Measurements from ENCODE around the gene RPL12. TPM values are rescaled to one million over a fixed set of nuclear protein-coding genes. Genes with fewer than 3 reads are reported as not detected.

The RPL12 gene
- total and polyA plus RNA-seq, 2 donors (not counting 1 experiment from before 2014, with no cell fraction given): 1,387 to 1,973 TPM

DNA sequence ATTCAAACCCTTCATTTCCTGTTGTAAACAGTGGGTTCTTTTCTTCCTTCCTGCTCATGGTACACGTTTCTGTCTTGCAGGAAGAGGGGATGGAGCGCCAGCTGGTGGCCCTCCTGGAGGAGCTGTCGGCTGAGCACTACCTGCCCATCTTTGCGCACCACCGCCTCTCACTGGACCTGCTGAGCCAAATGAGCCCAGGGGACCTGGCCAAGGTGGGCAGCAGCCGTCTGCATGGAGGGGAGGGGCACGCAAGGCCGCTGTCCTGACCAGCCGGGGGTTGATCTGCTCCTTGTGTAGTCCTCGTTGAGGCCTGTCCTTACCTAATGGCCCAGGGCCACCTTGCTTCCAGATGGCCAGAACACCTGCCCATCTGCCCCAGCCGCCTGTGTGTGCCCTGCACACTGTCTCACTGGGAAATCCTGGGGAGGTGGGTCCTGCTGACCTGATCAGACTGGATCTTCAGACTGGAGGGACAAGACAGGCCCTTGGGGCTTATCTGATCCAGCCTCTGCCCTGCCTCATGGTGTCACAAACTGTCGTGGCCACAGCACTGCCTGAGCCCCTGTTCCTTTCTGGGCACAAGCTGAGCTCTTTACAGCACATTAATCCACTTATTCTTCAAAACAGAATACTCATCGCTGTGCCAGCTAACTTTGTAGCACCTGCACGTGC lies 44.8 kb upstream of the RPL12 start:
- no peak for DNase-seq (ENCODE audit: low read depth in 2 of 2)
- Histone ChIP-seq H3K4me2 (ENCODE audit: extremely low read depth, insufficient read depth, low read length) (no peak overlapping the region), H2AFZ (ENCODE audit: low read length) (no peak overlapping the region), H3K4me1 (ENCODE audit: control insufficient read depth, extremely low read depth, insufficient read depth, low read length) (peaks cover 10% of the 10 kb centered on the region), H3K27ac (ENCODE audit: insufficient read depth, low read length) (peak overlapping the region; percentile 67), H3K27me3 (ENCODE audit: control insufficient read depth, insufficient read depth, low read length) (no peaks in the 10 kb centered on the region), H4K20me1 (ENCODE audit: control insufficient read depth, extremely low read depth, insufficient read depth, low read length) (no peaks in the 10 kb centered on the region), H3K36me3 (ENCODE audit: control insufficient read depth, insufficient read depth, low read length) (peaks cover 38% of the 10 kb centered on the region), H3K4me3 (replicated peaks in 1 of 4; ENCODE audit: control extremely low read depth in 1 of 4, insufficient read depth in 1 of 4, low read depth in 3 of 4, low read length in 4 of 4) (no peak overlapping the region), H3K9me3 (ENCODE audit: control insufficient read depth, insufficient read depth, low read depth, low read length) (no peaks in the 10 kb centered on the region), H3K9ac (ENCODE audit: insufficient read depth, low read length) (no peak overlapping the region), H3K79me2 (ENCODE audit: control insufficient read depth, insufficient read depth, low read length) (no peaks in the 10 kb centered on the region)
- TF ChIP-seq, protein P1, sequence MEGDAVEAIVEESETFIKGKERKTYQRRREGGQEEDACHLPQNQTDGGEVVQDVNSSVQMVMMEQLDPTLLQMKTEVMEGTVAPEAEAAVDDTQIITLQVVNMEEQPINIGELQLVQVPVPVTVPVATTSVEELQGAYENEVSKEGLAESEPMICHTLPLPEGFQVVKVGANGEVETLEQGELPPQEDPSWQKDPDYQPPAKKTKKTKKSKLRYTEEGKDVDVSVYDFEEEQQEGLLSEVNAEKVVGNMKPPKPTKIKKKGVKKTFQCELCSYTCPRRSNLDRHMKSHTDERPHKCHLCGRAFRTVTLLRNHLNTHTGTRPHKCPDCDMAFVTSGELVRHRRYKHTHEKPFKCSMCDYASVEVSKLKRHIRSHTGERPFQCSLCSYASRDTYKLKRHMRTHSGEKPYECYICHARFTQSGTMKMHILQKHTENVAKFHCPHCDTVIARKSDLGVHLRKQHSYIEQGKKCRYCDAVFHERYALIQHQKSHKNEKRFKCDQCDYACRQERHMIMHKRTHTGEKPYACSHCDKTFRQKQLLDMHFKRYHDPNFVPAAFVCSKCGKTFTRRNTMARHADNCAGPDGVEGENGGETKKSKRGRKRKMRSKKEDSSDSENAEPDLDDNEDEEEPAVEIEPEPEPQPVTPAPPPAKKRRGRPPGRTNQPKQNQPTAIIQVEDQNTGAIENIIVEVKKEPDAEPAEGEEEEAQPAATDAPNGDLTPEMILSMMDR (conservative IDR thresholded peaks at IDR 0.05 in 1 of 2, IDR thresholded peaks at IDR 0.05 in 1 of 2; ENCODE audit: low read depth in 1 of 2, low read length in 2 of 2): no peak
- TF ChIP-seq EZH2 (IDR thresholded peaks at IDR 0.05; ENCODE audit: low read length, missing control alignments): no peak

DNA sequence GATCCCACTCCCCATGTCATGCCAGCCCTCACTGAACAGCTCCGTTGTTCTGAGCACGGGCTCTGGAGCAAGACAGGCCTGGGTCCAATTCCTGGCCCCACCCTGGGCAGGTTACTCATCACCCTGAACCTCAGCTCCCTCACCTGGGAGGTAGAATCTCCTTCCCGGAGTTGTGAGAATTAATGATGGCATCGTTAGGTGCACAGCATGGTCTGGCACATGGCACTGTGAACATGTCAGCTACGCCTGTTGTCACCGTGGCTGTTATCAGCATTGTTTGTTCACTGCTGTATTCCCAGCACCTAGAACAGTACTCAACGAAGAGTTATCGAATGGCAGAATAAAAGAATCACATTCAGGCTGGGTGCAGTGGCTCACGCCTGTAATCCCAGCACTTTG lies 43.1 kb upstream of the RPL12 start:
- Histone ChIP-seq H3K79me2 (ENCODE audit: control insufficient read depth, insufficient read depth, low read length) (no peaks in the 10 kb centered on the region), H3K9me3 (ENCODE audit: control insufficient read depth, insufficient read depth, low read depth, low read length) (no peaks in the 10 kb centered on the region), H2AFZ (ENCODE audit: low read length) (no peak overlapping the region), H3K27me3 (ENCODE audit: control insufficient read depth, insufficient read depth, low read length) (no peaks in the 10 kb centered on the region), H3K4me2 (ENCODE audit: extremely low read depth, insufficient read depth, low read length) (no peak overlapping the region), H4K20me1 (ENCODE audit: control insufficient read depth, extremely low read depth, insufficient read depth, low read length) (no peaks in the 10 kb centered on the region), H3K27ac (ENCODE audit: insufficient read depth, low read length) (no peak overlapping the region), H3K4me3 (replicated peaks in 1 of 4; ENCODE audit: control extremely low read depth in 1 of 4, insufficient read depth in 1 of 4, low read depth in 3 of 4, low read length in 4 of 4) (no peak overlapping the region), H3K9ac (ENCODE audit: insufficient read depth, low read length) (no peak overlapping the region), H3K4me1 (ENCODE audit: control insufficient read depth, extremely low read depth, insufficient read depth, low read length) (peaks cover 10% of the 10 kb centered on the region), H3K36me3 (ENCODE audit: control insufficient read depth, insufficient read depth, low read length) (peaks cover 39% of the 10 kb centered on the region)
- no peak for TF ChIP-seq EZH2 (IDR thresholded peaks at IDR 0.05; ENCODE audit: low read length, missing control alignments)
- TF ChIP-seq, protein P1 (conservative IDR thresholded peaks at IDR 0.05 in 1 of 2, IDR thresholded peaks at IDR 0.05 in 1 of 2; ENCODE audit: low read depth in 1 of 2, low read length in 2 of 2): no peak
- DNase-seq (ENCODE audit: low read depth in 2 of 2): no peak

DNA sequence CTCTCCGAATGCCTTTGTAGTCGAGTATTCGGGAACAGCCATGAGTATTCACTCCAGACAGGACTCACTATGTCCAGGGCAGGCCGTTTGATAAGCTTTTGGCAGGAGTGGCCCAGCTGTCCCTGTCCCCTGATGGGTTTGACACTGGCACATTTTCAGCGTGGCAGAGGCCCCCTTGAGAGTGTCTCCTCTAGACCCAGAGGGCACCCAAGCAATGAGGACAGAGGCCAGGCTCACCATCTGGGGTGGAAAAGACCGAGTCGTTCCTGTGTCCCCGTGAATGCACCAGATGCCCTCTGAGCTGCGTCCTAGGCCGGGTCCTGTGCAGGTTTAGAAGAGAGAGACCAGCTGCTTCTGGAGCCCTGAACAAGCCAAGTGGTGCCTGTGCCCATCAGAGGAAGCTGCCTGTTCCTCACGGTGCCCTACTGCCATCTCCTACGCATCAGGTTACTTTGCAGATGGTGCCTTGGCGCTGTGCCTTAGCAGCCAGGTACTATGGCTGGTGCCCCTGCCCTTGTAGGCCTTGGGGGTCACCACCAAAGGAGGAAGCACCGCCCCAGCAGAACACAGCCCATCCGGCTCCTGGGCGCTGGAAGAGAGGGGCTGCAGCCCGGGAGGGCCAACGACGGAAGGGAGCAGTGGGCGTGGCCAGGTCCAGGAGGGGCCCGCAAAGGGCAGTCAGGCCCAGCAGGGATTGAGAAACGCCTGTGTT lies 42.5 kb upstream of the RPL12 start:
- H3K4me3 ChIP-seq (replicated peaks in 1 of 4; ENCODE audit: control extremely low read depth in 1 of 4, insufficient read depth in 1 of 4, low read depth in 3 of 4, low read length in 4 of 4): no peak overlapping the region
- H3K4me1 ChIP-seq (ENCODE audit: control insufficient read depth, extremely low read depth, insufficient read depth, low read length): peaks cover 10% of the 10 kb centered on the region
- no peak overlapping the region for H3K9ac ChIP-seq (ENCODE audit: insufficient read depth, low read length)
- H3K27ac ChIP-seq (ENCODE audit: insufficient read depth, low read length): no peak overlapping the region
- no peak for DNase-seq (ENCODE audit: low read depth in 2 of 2)
- no peak overlapping the region for H2AFZ ChIP-seq (ENCODE audit: low read length)
- no peaks in the 10 kb centered on the region for H3K79me2 ChIP-seq (ENCODE audit: control insufficient read depth, insufficient read depth, low read length)
- H3K36me3 ChIP-seq (ENCODE audit: control insufficient read depth, insufficient read depth, low read length): peaks cover 39% of the 10 kb centered on the region
- TF ChIP-seq, protein P1 (conservative IDR thresholded peaks at IDR 0.05 in 1 of 2, IDR thresholded peaks at IDR 0.05 in 1 of 2; ENCODE audit: low read depth in 1 of 2, low read length in 2 of 2): no peak
- no peak for TF ChIP-seq EZH2 (IDR thresholded peaks at IDR 0.05; ENCODE audit: low read length, missing control alignments)
- no peaks in the 10 kb centered on the region for H3K9me3 ChIP-seq (ENCODE audit: control insufficient read depth, insufficient read depth, low read depth, low read length)
- H3K4me2 ChIP-seq (ENCODE audit: extremely low read depth, insufficient read depth, low read length): no peak overlapping the region
- H3K27me3 ChIP-seq (ENCODE audit: control insufficient read depth, insufficient read depth, low read length): no peaks in the 10 kb centered on the region
- no peaks in the 10 kb centered on the region for H4K20me1 ChIP-seq (ENCODE audit: control insufficient read depth, extremely low read depth, insufficient read depth, low read length)
